HCT116 (cell line): ENCODE data around the gene STARD3NL. TPM values are rescaled to one million over a fixed set of nuclear protein-coding genes. Genes with fewer than 3 reads are reported as not detected.

ENCODE experiments used
- ATAC-seq: fragments of 200-7000 bp; cut with Tn5 transposase; 2 replicates; pipeline ENCODE4 v1.9.1; 2020; ENCODE audit warnings: mild to moderate bottlenecking, moderate library complexity
- BruUV-seq: library from RNA; stranded (reverse); fragments of 400-500 nt; replicated peaks from 2 replicates; lab custom pipeline; 2021; lab: Mats Ljungman, UMichigan
- CTCF ChIA-PET: fragments of 300-600 bp; sonication (Branson Sonifier 250); formaldehyde crosslinking; loops from one replicate; lab custom pipeline; 2021; ENCODE audit warnings: antibody characterized with exemption; lab: Charles Lee
- POLR2A ChIA-PET: fragments of 300-600, 350-600 bp; sonication (Branson Sonifier 250); formaldehyde crosslinking; loops from one replicate; lab custom pipeline; 2021; ENCODE audit warnings: antibody characterized with exemption; lab: Charles Lee
- RAD21 ChIA-PET, 2 experiments: fragments of 300-600 bp; sonication (Branson Sonifier 250); formaldehyde crosslinking; loops; one replicate each; lab custom pipeline; 2023; ENCODE audit warnings: low total read pairs in 2 of 2; ENCODE audit not compliant: uncharacterized antibody in 2 of 2, unreplicated experiment in 2 of 2, low non-redundant PET in 1 of 2; lab: Charles Lee
- DNase-seq: peaks from one replicate; pipeline ENCODE4 v3.0.0-alpha.2; 2010; ENCODE audit warnings: low read depth, low spot score
- H2AFZ ChIP-seq: fragments of 200-600 bp; shearing (Covaris generic), sonication (generic); 2 replicates; pipeline ENCODE4 v1.6.1; 2017; ENCODE audit warnings: low read depth, mixed run types, mixed read lengths, antibody characterized with exemption, low read length; ENCODE audit not compliant: poor library complexity, severe bottlenecking
- H3K27ac ChIP-seq: 2 replicates; pipeline ENCODE4 v1.5.1; 2012; ENCODE audit warnings: low read depth, low read length
- H3K27me3 ChIP-seq: fragments of 200-600 bp; sonication (generic); 2 replicates; pipeline ENCODE4 v1.6.1; 2016; ENCODE audit warnings: mixed run types, low read length, mixed read lengths; ENCODE audit not compliant: insufficient read depth
- H3K36me3 ChIP-seq, 2 experiments: fragments of 200-500 bp in 1 of 2; fragments of 200-600 bp in 1 of 2; sonication (Bioruptor generic) in 1 of 2; sonication (generic) in 1 of 2; 2 replicates each; pipeline versions ENCODE4 v1.5.1 to v1.6.1; 2014 to 2016; ENCODE audit warnings: low read length in 2 of 2, inconsistent platforms in 1 of 2, mixed read lengths in 1 of 2, mixed run types in 1 of 2; ENCODE audit not compliant: insufficient read depth in 2 of 2, control insufficient read depth in 1 of 2
- H3K4me1 ChIP-seq, 2 experiments: fragments of 200-600 bp in 1 of 2; sonication (generic) in 1 of 2; 2 replicates each; pipeline versions ENCODE4 v1.5.1 to v1.6.1; 2012 to 2017; ENCODE audit warnings: low read length in 2 of 2, inconsistent platforms in 1 of 2, mild to moderate bottlenecking in 1 of 2, mixed read lengths in 1 of 2, mixed run types in 1 of 2, moderate library complexity in 1 of 2; ENCODE audit not compliant: insufficient read depth in 2 of 2, control insufficient read depth in 1 of 2
- H3K4me2 ChIP-seq: fragments of 200-600 bp; sonication (generic); 2 replicates; pipeline ENCODE4 v1.6.1; 2017; ENCODE audit warnings: mixed run types, low read length, mixed read lengths
- H3K4me3 ChIP-seq, 2 experiments: fragments of 200-600 bp in 1 of 2; sonication (generic) in 1 of 2; replicated peaks in 1 of 2; 2 replicates each; pipeline ENCODE4 v1.5.1; 2011 to 2016; ENCODE audit warnings: low read length in 2 of 2, control low read depth in 1 of 2, low read depth in 1 of 2, mild to moderate bottlenecking in 1 of 2, mixed read lengths in 1 of 2, mixed run types in 1 of 2
- H3K79me2 ChIP-seq: fragments of 200-600 bp; sonication (generic); 2 replicates; pipeline ENCODE4 v1.6.1; 2017; ENCODE audit warnings: mild to moderate bottlenecking, mixed run types, low read length, moderate library complexity, mixed read lengths; ENCODE audit not compliant: insufficient read depth
- H3K9ac ChIP-seq: fragments of 200-600 bp; sonication (generic); 2 replicates; pipeline ENCODE4 v1.6.1; 2016; ENCODE audit warnings: low read length, mixed read lengths
- H3K9me2 ChIP-seq: fragments of 200-600 bp; sonication (generic), shearing (Covaris generic); 2 replicates; pipeline ENCODE4 v1.6.1; 2017; ENCODE audit warnings: mixed run types, mild to moderate bottlenecking, moderate library complexity; ENCODE audit not compliant: insufficient read depth
- H3K9me3 ChIP-seq, 2 experiments: fragments of 200-500 bp in 1 of 2; fragments of 200-600 bp in 1 of 2; sonication (Bioruptor generic) in 1 of 2; sonication (generic) in 1 of 2; 2 replicates each; pipeline ENCODE4 v1.6.1; 2014 to 2017; ENCODE audit warnings: low read length in 2 of 2, mixed read lengths in 2 of 2, inconsistent platforms in 1 of 2, low read depth in 1 of 2, mild to moderate bottlenecking in 1 of 2, mixed run types in 1 of 2, moderate library complexity in 1 of 2; ENCODE audit not compliant: control insufficient read depth in 1 of 2, insufficient read depth in 1 of 2
- H4K20me1 ChIP-seq: fragments of 200-600 bp; sonication (generic), shearing (Covaris generic); 2 replicates; pipeline ENCODE4 v1.6.1; 2017; ENCODE audit warnings: mixed run types, mild to moderate bottlenecking, moderate library complexity; ENCODE audit not compliant: insufficient read depth
- ATF3 ChIP-seq: IDR thresholded peaks from 2 replicates; pipeline ENCODE4 v1.6.1; 2012
- CBX3 ChIP-seq: IDR thresholded peaks from 2 replicates; pipeline ENCODE4 v1.6.1; 2012; ENCODE audit warnings: low read depth
- EGR1 ChIP-seq: IDR thresholded peaks from 2 replicates; pipeline ENCODE4 v1.6.1; 2012; ENCODE audit warnings: low read depth
- ELF1 ChIP-seq: IDR thresholded peaks from 2 replicates; pipeline ENCODE4 v1.6.1; 2012; ENCODE audit warnings: low read depth, borderline replicate concordance
- MAX ChIP-seq: IDR thresholded peaks from 2 replicates; pipeline ENCODE4 v1.6.1; 2012
- POLR2A ChIP-seq: IDR thresholded peaks from 2 replicates; pipeline ENCODE4 v1.7.0; 2011; ENCODE audit warnings: borderline replicate concordance; ENCODE audit not compliant: insufficient read depth, insufficient read length; ENCODE audit errors: extremely low read depth
- RAD21 ChIP-seq: IDR thresholded peaks from 2 replicates; pipeline ENCODE4 v1.6.1; 2012; ENCODE audit warnings: low read depth, mild to moderate bottlenecking
- SIN3A ChIP-seq: IDR thresholded peaks from 2 replicates; pipeline ENCODE4 v1.6.1; 2012; ENCODE audit warnings: low read depth
- SRF ChIP-seq: IDR thresholded peaks from 2 replicates; pipeline ENCODE4 v1.6.1; 2012; ENCODE audit warnings: low read depth
- TCF7L2 ChIP-seq: IDR thresholded peaks from 2 replicates; pipeline ENCODE4 v1.7.0; 2011; ENCODE audit warnings: borderline replicate concordance, inconsistent platforms; ENCODE audit not compliant: insufficient read depth, insufficient read length; ENCODE audit errors: extremely low read depth
- ZFX ChIP-seq: fragments of 450-650 bp; IDR thresholded peaks from 2 replicates; pipeline ENCODE4 v1.6.1; 2017
- ZNF274 ChIP-seq: fragments of 200-500 bp; sonication (Bioruptor generic); IDR thresholded peaks from 2 replicates; pipeline ENCODE4 v1.6.1; 2014; ENCODE audit warnings: mild to moderate bottlenecking, low read depth, low read length, inconsistent platforms
- intact Hi-C: fragments of 100-400 bp; cut with micrococcal nuclease; formaldehyde crosslinking; loops from 2 replicates; pipeline ENCODE4 v1.10.0; 2022
- total RNA-seq: library from RNA; stranded (reverse); gene quantifications from one replicate; pipeline ENCODE4 v1.2.1, GENCODE V29; 2021; ENCODE audit not compliant: unreplicated experiment
- TF ChIP-seq, protein P1 (sequence below): IDR thresholded peaks from 2 replicates; pipeline ENCODE4 v1.6.1; 2011; ENCODE audit warnings: mild to moderate bottlenecking, low read length, moderate library complexity; ENCODE audit not compliant: insufficient replicate concordance; ENCODE audit errors: extremely low read depth

STARD3NL gene
- total RNA-seq, 1 experiment from 2014 or later: 32.0 TPM

DNA sequence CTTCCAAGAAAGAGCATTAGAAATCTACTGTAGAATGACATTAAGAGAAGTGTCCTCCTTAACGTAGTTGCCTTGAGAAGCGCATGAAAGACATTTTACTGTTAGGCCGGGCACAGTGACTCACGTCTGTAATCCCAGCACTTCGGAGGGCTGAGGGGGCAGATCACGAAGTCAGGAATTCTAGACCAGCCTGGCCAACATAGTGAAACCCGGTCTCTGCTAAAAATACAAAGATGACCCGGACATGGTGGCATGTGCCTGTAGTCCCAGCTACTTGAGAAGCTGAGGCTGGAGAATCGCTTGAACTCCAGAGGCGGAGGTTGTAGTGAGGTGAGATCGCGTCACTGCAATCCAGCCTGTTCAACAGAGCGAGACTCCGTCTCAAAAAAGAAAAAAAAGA, 66.5 kb downstream of the STARD3NL start:
- POLR2A ChIA-PET: no interaction called here

More for the DNA sequence above, 66.5 kb downstream of the STARD3NL start:
- Histone ChIP-seq H3K27me3 (peaks cover 25% of the 10 kb centered on the region), H3K4me1 (no peaks in the 10 kb centered on the region), H3K4me3 (no peak overlapping the region), H3K9me3 (no peaks in the 10 kb centered on the region), H3K4me2 (no peak overlapping the region), H3K9me2 (no peaks in the 10 kb centered on the region), H3K27ac (no peak overlapping the region), H4K20me1 (no peaks in the 10 kb centered on the region), H3K9ac (no peak overlapping the region), H3K36me3 (no peaks in the 10 kb centered on the region), H2AFZ (no peak overlapping the region), H3K79me2 (no peaks in the 10 kb centered on the region)
- intact Hi-C loops: no loop called here
- DNase-seq (no peak), ATAC-seq (no peak)
- TF ChIP-seq ZFX: no peak
- TF ChIP-seq MAX: no peak
- no peak for TF ChIP-seq ATF3
- no peak for TF ChIP-seq RAD21
- no peak for TF ChIP-seq TCF7L2
- no peak for TF ChIP-seq SRF
- TF ChIP-seq ZNF274: no peak
- no peak for TF ChIP-seq CBX3
- TF ChIP-seq ELF1: no peak
- TF ChIP-seq, protein P1, sequence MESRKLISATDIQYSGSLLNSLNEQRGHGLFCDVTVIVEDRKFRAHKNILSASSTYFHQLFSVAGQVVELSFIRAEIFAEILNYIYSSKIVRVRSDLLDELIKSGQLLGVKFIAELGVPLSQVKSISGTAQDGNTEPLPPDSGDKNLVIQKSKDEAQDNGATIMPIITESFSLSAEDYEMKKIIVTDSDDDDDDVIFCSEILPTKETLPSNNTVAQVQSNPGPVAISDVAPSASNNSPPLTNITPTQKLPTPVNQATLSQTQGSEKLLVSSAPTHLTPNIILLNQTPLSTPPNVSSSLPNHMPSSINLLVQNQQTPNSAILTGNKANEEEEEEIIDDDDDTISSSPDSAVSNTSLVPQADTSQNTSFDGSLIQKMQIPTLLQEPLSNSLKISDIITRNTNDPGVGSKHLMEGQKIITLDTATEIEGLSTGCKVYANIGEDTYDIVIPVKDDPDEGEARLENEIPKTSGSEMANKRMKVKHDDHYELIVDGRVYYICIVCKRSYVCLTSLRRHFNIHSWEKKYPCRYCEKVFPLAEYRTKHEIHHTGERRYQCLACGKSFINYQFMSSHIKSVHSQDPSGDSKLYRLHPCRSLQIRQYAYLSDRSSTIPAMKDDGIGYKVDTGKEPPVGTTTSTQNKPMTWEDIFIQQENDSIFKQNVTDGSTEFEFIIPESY: no peak
- no peak for TF ChIP-seq POLR2A
- TF ChIP-seq SIN3A: no peak
- no peak for TF ChIP-seq EGR1
- ChIA-PET RAD21 (no interaction called here), CTCF (no interaction called here)
- no TSS peak for BruUV-seq
